Right ventricle myocardium superior (tissue), 1 donor: ENCODE results near the gene DENND5B. TPM values are rescaled to one million over a fixed set of nuclear protein-coding genes. Genes with fewer than 3 reads are reported as not detected.

ENCODE experiments used
- total RNA-seq: library from RNA; stranded (reverse); fragmentation: NEBNext Ultra II Directional; extraction: Animal tissue kit (Norgen Biotek cat#: 25700); gene quantifications from one replicate; pipeline ENCODE4 v1.2.1, GENCODE V29; 2021
- donor health status: DM: no; HTN: yes; CAD: no; lungs with severe emphysema.

Gene DENND5B
- total RNA-seq, 1 donor from 2014 or later, result 36.7 TPM

Other genes starting within 250 kb of the DENND5B start
- gene ETFBKMT, start 68.6 kb upstream of the DENND5B start, total RNA-seq, result 7.0 TPM
- gene AMN1, start 137.9 kb upstream of the DENND5B start, total RNA-seq, result 9.7 TPM